HCT116 (cell line): Measurements from ENCODE around the gene SOX15.

Experiments
- EGR1 ChIP-seq: IDR thresholded peaks from 2 replicates; pipeline ENCODE4 v1.6.1; 2012; ENCODE audit warnings: low read depth
- ZFX ChIP-seq: fragments of 450-650 bp; IDR thresholded peaks from 2 replicates; pipeline ENCODE4 v1.6.1; 2017

- TF ChIP-seq EGR1 (no peak), ZFX (peak; percentile 43; the same call in 1 of the 2 replicates)
These were observed 29.5 kb downstream of the SOX15 start for GRCh38 chr17:7560172-7561027.
